ENCODE measurements around the gene MON2.
"Not testable (repeated sequence)": the region's sequence is repeated elsewhere in the genome, so short reads cannot be mapped to it uniquely, and the experiment has no call there.

MON2 gene

GRCh38 chr12:62543324-62543723 lies 76.7 kb downstream of the MON2 start:
- H3K9ac ChIP-seq (ENCODE audit: low read length): no peak overlapping the region
- H3K27ac ChIP-seq (ENCODE audit: low read depth, low read length): no peak overlapping the region
- H3K9me3 ChIP-seq (ENCODE audit: control insufficient read depth, insufficient read depth, low read depth, low read length): no peaks in the 10 kb centered on the region
- no peaks in the 10 kb centered on the region for H3K4me1 ChIP-seq (ENCODE audit: control insufficient read depth, insufficient read depth, low read length)
- H3K27me3 ChIP-seq (ENCODE audit: control insufficient read depth, insufficient read depth, low read length): no peaks in the 10 kb centered on the region
- no peak overlapping the region for H3K4me3 ChIP-seq (ENCODE audit: low read depth, low read length)
- peaks cover 29% of the 10 kb centered on the region for H3K36me3 ChIP-seq (ENCODE audit: control insufficient read depth, insufficient read depth, low read length)

GRCh38 chr12:62543741-62544140 lies 77.1 kb downstream of the MON2 start:
- Histone ChIP-seq H3K36me3 (ENCODE audit: control insufficient read depth, insufficient read depth, low read length) (peaks cover 27% of the 10 kb centered on the region), H3K9ac (ENCODE audit: low read length) (no peak overlapping the region), H3K27me3 (ENCODE audit: control insufficient read depth, insufficient read depth, low read length) (no peaks in the 10 kb centered on the region), H3K4me3 (ENCODE audit: low read depth, low read length) (no peak overlapping the region), H3K27ac (ENCODE audit: low read depth, low read length) (no peak overlapping the region), H3K9me3 (ENCODE audit: control insufficient read depth, insufficient read depth, low read depth, low read length) (no peaks in the 10 kb centered on the region), H3K4me1 (ENCODE audit: control insufficient read depth, insufficient read depth, low read length) (no peaks in the 10 kb centered on the region)

- no peaks in the 10 kb centered on the region for H3K27me3 ChIP-seq (ENCODE audit: control insufficient read depth, insufficient read depth, low read length)
- H3K27ac ChIP-seq (ENCODE audit: low read depth, low read length): no peak overlapping the region
- H3K9me3 ChIP-seq (ENCODE audit: control insufficient read depth, insufficient read depth, low read depth, low read length): no peaks in the 10 kb centered on the region
- no peak overlapping the region for H3K9ac ChIP-seq (ENCODE audit: low read length)
- peaks cover 40% of the 10 kb centered on the region for H3K36me3 ChIP-seq (ENCODE audit: control insufficient read depth, insufficient read depth, low read length)
- no peak overlapping the region for H3K4me3 ChIP-seq (ENCODE audit: low read depth, low read length)
- no peaks in the 10 kb centered on the region for H3K4me1 ChIP-seq (ENCODE audit: control insufficient read depth, insufficient read depth, low read length)
These were observed 86.4 kb downstream of the MON2 start for GRCh38 chr12:62552906-62553556.

GRCh38 chr12:62559366-62559765 lies 92.7 kb downstream of the MON2 start:
- H3K9me3 ChIP-seq (ENCODE audit: control insufficient read depth, insufficient read depth, low read depth, low read length); H3K27ac ChIP-seq (ENCODE audit: low read depth, low read length): not testable (repeated sequence)
- H3K36me3 ChIP-seq (ENCODE audit: control insufficient read depth, insufficient read depth, low read length): peaks cover 31% of the 10 kb centered on the region

GRCh38 chr12:62562846-62563245 lies 96.2 kb downstream of the MON2 start:
- Histone ChIP-seq H3K27me3 (ENCODE audit: control insufficient read depth, insufficient read depth, low read length) (no peaks in the 10 kb centered on the region), H3K27ac (ENCODE audit: low read depth, low read length) (no peak overlapping the region), H3K36me3 (ENCODE audit: control insufficient read depth, insufficient read depth, low read length) (peaks cover 28% of the 10 kb centered on the region)

More at GRCh38 chr12:62559366-62559765, 92.7 kb downstream of the MON2 start:
- not testable (repeated sequence) for H3K4me3 ChIP-seq (ENCODE audit: low read depth, low read length); H3K27me3 ChIP-seq (ENCODE audit: control insufficient read depth, insufficient read depth, low read length); H3K4me1 ChIP-seq (ENCODE audit: control insufficient read depth, insufficient read depth, low read length); H3K9ac ChIP-seq (ENCODE audit: low read length)

GRCh38 chr12:62575036-62575435 lies 108.4 kb downstream of the MON2 start:
- no peak overlapping the region for H3K9ac ChIP-seq (ENCODE audit: low read length)
- no peaks in the 10 kb centered on the region for H3K9me3 ChIP-seq (ENCODE audit: control insufficient read depth, insufficient read depth, low read depth, low read length)
- no peak overlapping the region for H3K4me3 ChIP-seq (ENCODE audit: low read depth, low read length)
- H3K4me1 ChIP-seq (ENCODE audit: control insufficient read depth, insufficient read depth, low read length): no peaks in the 10 kb centered on the region
- no peak overlapping the region for H3K27ac ChIP-seq (ENCODE audit: low read depth, low read length)
- H3K27me3 ChIP-seq (ENCODE audit: control insufficient read depth, insufficient read depth, low read length): no peaks in the 10 kb centered on the region
- H3K36me3 ChIP-seq (ENCODE audit: control insufficient read depth, insufficient read depth, low read length): peaks cover 11% of the 10 kb centered on the region

More at GRCh38 chr12:62562846-62563245, 96.2 kb downstream of the MON2 start:
- Histone ChIP-seq H3K9me3 (ENCODE audit: control insufficient read depth, insufficient read depth, low read depth, low read length) (no peaks in the 10 kb centered on the region), H3K4me1 (ENCODE audit: control insufficient read depth, insufficient read depth, low read length) (no peaks in the 10 kb centered on the region), H3K4me3 (ENCODE audit: low read depth, low read length) (no peak overlapping the region), H3K9ac (ENCODE audit: low read length) (no peak overlapping the region)

- Histone ChIP-seq H3K9me3 (ENCODE audit: control insufficient read depth, insufficient read depth, low read depth, low read length) (no peaks in the 10 kb centered on the region), H3K27me3 (ENCODE audit: control insufficient read depth, insufficient read depth, low read length) (no peaks in the 10 kb centered on the region), H3K36me3 (ENCODE audit: control insufficient read depth, insufficient read depth, low read length) (peaks cover 11% of the 10 kb centered on the region), H3K4me1 (ENCODE audit: control insufficient read depth, insufficient read depth, low read length) (no peaks in the 10 kb centered on the region), H3K27ac (ENCODE audit: low read depth, low read length) (no peak overlapping the region), H3K9ac (ENCODE audit: low read length) (no peak overlapping the region), H3K4me3 (ENCODE audit: low read depth, low read length) (no peak overlapping the region)
These were observed 109.9 kb downstream of the MON2 start for GRCh38 chr12:62576503-62576902.

- no peaks in the 10 kb centered on the region for H3K9me3 ChIP-seq (ENCODE audit: control insufficient read depth, insufficient read depth, low read depth, low read length)
- H3K27me3 ChIP-seq (ENCODE audit: control insufficient read depth, insufficient read depth, low read length): no peaks in the 10 kb centered on the region
- peaks cover 3% of the 10 kb centered on the region; the same call in 1 of the 2 replicates for H3K4me1 ChIP-seq (ENCODE audit: control insufficient read depth, insufficient read depth, low read length)
- no peak overlapping the region for H3K4me3 ChIP-seq (ENCODE audit: low read depth, low read length)
- H3K9ac ChIP-seq (ENCODE audit: low read length): no peak overlapping the region
- H3K36me3 ChIP-seq (ENCODE audit: control insufficient read depth, insufficient read depth, low read length): 0 out of 2 replicates have a peak, but pooled peaks cover 3% of the 10 kb centered on the region
- no peak overlapping the region for H3K27ac ChIP-seq (ENCODE audit: low read depth, low read length)
These were observed 112.1 kb downstream of the MON2 start for GRCh38 chr12:62578726-62579125.

- Histone ChIP-seq H3K27me3 (ENCODE audit: control insufficient read depth, insufficient read depth, low read length) (no peaks in the 10 kb centered on the region), H3K36me3 (ENCODE audit: control insufficient read depth, insufficient read depth, low read length) (no peaks in the 10 kb centered on the region), H3K9me3 (ENCODE audit: control insufficient read depth, insufficient read depth, low read depth, low read length) (no peaks in the 10 kb centered on the region), H3K27ac (ENCODE audit: low read depth, low read length) (no peak overlapping the region), H3K4me3 (ENCODE audit: low read depth, low read length) (no peak overlapping the region), H3K4me1 (ENCODE audit: control insufficient read depth, insufficient read depth, low read length) (peaks cover 3% of the 10 kb centered on the region; the same call in 1 of the 2 replicates), H3K9ac (ENCODE audit: low read length) (no peak overlapping the region)
These were observed 114.8 kb downstream of the MON2 start for GRCh38 chr12:62581288-62582064.

GRCh38 chr12:62582065-62582366 lies 115.4 kb downstream of the MON2 start:
- Histone ChIP-seq H3K4me3 (ENCODE audit: low read depth, low read length) (no peak overlapping the region), H3K27me3 (ENCODE audit: control insufficient read depth, insufficient read depth, low read length) (no peaks in the 10 kb centered on the region), H3K36me3 (ENCODE audit: control insufficient read depth, insufficient read depth, low read length) (no peaks in the 10 kb centered on the region), H3K9me3 (ENCODE audit: control insufficient read depth, insufficient read depth, low read depth, low read length) (no peaks in the 10 kb centered on the region), H3K4me1 (ENCODE audit: control insufficient read depth, insufficient read depth, low read length) (peaks cover 3% of the 10 kb centered on the region; the same call in 1 of the 2 replicates), H3K9ac (ENCODE audit: low read length) (no peak overlapping the region), H3K27ac (ENCODE audit: low read depth, low read length) (no peak overlapping the region)

- Histone ChIP-seq H3K4me3 (ENCODE audit: low read depth, low read length) (no peak overlapping the region), H3K9ac (ENCODE audit: low read length) (no peak overlapping the region), H3K27ac (ENCODE audit: low read depth, low read length) (no peak overlapping the region), H3K9me3 (ENCODE audit: control insufficient read depth, insufficient read depth, low read depth, low read length) (no peaks in the 10 kb centered on the region), H3K4me1 (ENCODE audit: control insufficient read depth, insufficient read depth, low read length) (peaks cover 12% of the 10 kb centered on the region), H3K27me3 (ENCODE audit: control insufficient read depth, insufficient read depth, low read length) (no peaks in the 10 kb centered on the region), H3K36me3 (ENCODE audit: control insufficient read depth, insufficient read depth, low read length) (no peaks in the 10 kb centered on the region)
These were observed 118.0 kb downstream of the MON2 start for GRCh38 chr12:62584619-62585018.

Measured in HUES6 (cell line).